ENCODE results near the gene TTLL3. TPM values are rescaled to one million over a fixed set of nuclear protein-coding genes. Genes with fewer than 3 reads are reported as not detected.
"Not testable (repeated sequence)": the region's sequence is repeated elsewhere in the genome, so short reads cannot be mapped to it uniquely, and the experiment has no call there.

TTLL3 gene
- total RNA-seq, 1 donor from 2014 or later, result 37.3 TPM

GRCh38 chr3:9848860-9849259 lies 38.8 kb downstream of the TTLL3 start:
- peak; percentile 66 for TF ChIP-seq CTCF (IDR thresholded peaks at IDR 0.05)
- H3K9me3 ChIP-seq; H3K36me3 ChIP-seq; DNase-seq; H3K27ac ChIP-seq; H3K27me3 ChIP-seq; ATAC-seq; H3K4me3 ChIP-seq; intact Hi-C loops (cut with DNase I): not testable (repeated sequence)
- H3K4me1 ChIP-seq, result peaks cover 18% of the 10 kb centered on the region

- H3K27me3 ChIP-seq; intact Hi-C loops (cut with DNase I); H3K36me3 ChIP-seq; DNase-seq; H3K9me3 ChIP-seq; ATAC-seq; H3K4me3 ChIP-seq; H3K27ac ChIP-seq: not testable (repeated sequence)
- H3K4me1 ChIP-seq, result peaks cover 12% of the 10 kb centered on the region
These were observed 41.3 kb downstream of the TTLL3 start for GRCh38 chr3:9851383-9851782.

GRCh38 chr3:9851926-9852325 lies 41.9 kb downstream of the TTLL3 start:
- intact Hi-C loops (cut with DNase I); H3K27me3 ChIP-seq; H3K36me3 ChIP-seq; ATAC-seq; DNase-seq; H3K9me3 ChIP-seq; H3K4me3 ChIP-seq; H3K27ac ChIP-seq: not testable (repeated sequence)
- peaks cover 12% of the 10 kb centered on the region for H3K4me1 ChIP-seq

GRCh38 chr3:9852528-9852927 lies 42.5 kb downstream of the TTLL3 start:
- Histone ChIP-seq H3K4me3 (no peak overlapping the region), H3K36me3 (no peaks in the 10 kb centered on the region), H3K9me3 (no peaks in the 10 kb centered on the region), H3K27me3 (no peaks in the 10 kb centered on the region), H3K27ac (no peak overlapping the region), H3K4me1 (peaks cover 12% of the 10 kb centered on the region)
- no peak for ATAC-seq
- TF ChIP-seq CTCF (IDR thresholded peaks at IDR 0.05), result no peak
- intact Hi-C loops (cut with DNase I), result no loop called here
- DNase-seq, result no peak

- H3K4me3 ChIP-seq; H3K27me3 ChIP-seq; H3K36me3 ChIP-seq; intact Hi-C loops (cut with DNase I); DNase-seq; H3K9me3 ChIP-seq; H3K27ac ChIP-seq: not testable (repeated sequence)
- peaks cover 12% of the 10 kb centered on the region for H3K4me1 ChIP-seq
- peak; percentile 26 for ATAC-seq
These were observed 44.4 kb downstream of the TTLL3 start for GRCh38 chr3:9854291-9854940.

GRCh38 chr3:9855594-9855993 lies 45.5 kb downstream of the TTLL3 start:
- TF ChIP-seq CTCF (IDR thresholded peaks at IDR 0.05), result no peak
- peaks cover 12% of the 10 kb centered on the region for H3K4me1 ChIP-seq
- no peaks in the 10 kb centered on the region for H3K27me3 ChIP-seq
- DNase-seq (no peak), ATAC-seq (no peak)
- H3K36me3 ChIP-seq, result no peaks in the 10 kb centered on the region
- H3K9me3 ChIP-seq, result no peaks in the 10 kb centered on the region
- intact Hi-C loops (cut with DNase I), result no loop called here
- no peak overlapping the region for H3K4me3 ChIP-seq
- no peak overlapping the region for H3K27ac ChIP-seq

GRCh38 chr3:9859530-9860025 lies 49.5 kb downstream of the TTLL3 start:
- H3K4me1 ChIP-seq, result peaks cover 19% of the 10 kb centered on the region
- H3K27me3 ChIP-seq, result no peaks in the 10 kb centered on the region
- intact Hi-C loops (cut with DNase I), result no loop called here
- H3K9me3 ChIP-seq, result no peaks in the 10 kb centered on the region
- no peak overlapping the region for H3K4me3 ChIP-seq
- no peaks in the 10 kb centered on the region for H3K36me3 ChIP-seq
- no peak for TF ChIP-seq CTCF (IDR thresholded peaks at IDR 0.05)
- DNase-seq (no peak), ATAC-seq (no peak)
- no peak overlapping the region for H3K27ac ChIP-seq

All from upper lobe of right lung (tissue), 1 donor.